GM12878 (cell line): ENCODE measurements around the gene FAM120B. TPM values are rescaled to one million over a fixed set of nuclear protein-coding genes. Genes with fewer than 3 reads are reported as not detected.

Experiments used
- ATAC-seq: fragments of 200-7000 bp; cut with Tn5 transposase; 3 replicates; pipeline ENCODE4 v1.9.1; 2020; ENCODE audit warnings: mild to moderate bottlenecking, moderate library complexity
- BruUV-seq: library from RNA; stranded (reverse); fragments of 400-500 nt; replicated peaks from 2 replicates; lab custom pipeline; 2021; lab: Mats Ljungman, UMichigan
- CTCF ChIA-PET: fragments of 300-600 bp; sonication (Branson Sonifier 250); formaldehyde crosslinking; extraction: SDS; loops from one replicate; lab custom pipeline; 2021; ENCODE audit warnings: inconsistent platforms; lab: Yijun Ruan, JAX
- POLR2A ChIA-PET: fragments of 350-600 bp; formaldehyde crosslinking; extraction: SDS; loops from one replicate; lab custom pipeline; 2021; ENCODE audit warnings: inconsistent platforms; lab: Charles Lee
- RAD21 ChIA-PET: fragments of 300-600 bp; sonication (Branson Sonifier 250); formaldehyde crosslinking; loops from one replicate; lab custom pipeline; 2023; ENCODE audit warnings: antibody characterized with exemption; ENCODE audit not compliant: unreplicated experiment; lab: Charles Lee
- SMC1A ChIA-PET: fragments of 300-600 bp; sonication (Branson Sonifier 250); formaldehyde crosslinking; loops from one replicate; lab custom pipeline; 2023; ENCODE audit not compliant: unreplicated experiment, uncharacterized antibody; lab: Charles Lee
- DNase-seq: peaks from one replicate; pipeline ENCODE4 v3.0.0-alpha.2; 2011; ENCODE audit warnings: low read depth, low spot score
- FAIRE-seq: peaks from 3 replicates; lab custom pipeline; 2011; peaks lifted over from hg19 to GRCh38; lab: Jason Lieb, UNC
- H2AFZ ChIP-seq: 2 replicates; pipeline ENCODE4 v1.6.0; 2011; ENCODE audit warnings: low read depth, low read length, control low read depth; ENCODE audit not compliant: control insufficient read depth
- H3K27ac ChIP-seq: 2 replicates; pipeline ENCODE4 v1.5.1; 2011; ENCODE audit warnings: control low read depth; ENCODE audit not compliant: control insufficient read depth, insufficient read depth
- H3K27me3 ChIP-seq, 2 experiments: replicated peaks in 1 of 2; 2 replicates each; pipeline versions ENCODE4 v1.6.0 to v1.6.1; 2011; ENCODE audit warnings: low read length in 1 of 2; ENCODE audit not compliant: control insufficient read depth in 2 of 2, insufficient read depth in 2 of 2
- H3K36me3 ChIP-seq, 2 experiments: 2 replicates each; pipeline ENCODE4 v1.5.1; 2011; ENCODE audit warnings: low read length in 1 of 2; ENCODE audit not compliant: control insufficient read depth in 2 of 2, insufficient read depth in 2 of 2
- H3K4me1 ChIP-seq: 2 replicates; pipeline ENCODE4 v1.6.1; 2011; ENCODE audit warnings: mild to moderate bottlenecking, low read length, moderate library complexity, mixed read lengths; ENCODE audit not compliant: control insufficient read depth, insufficient read depth
- H3K4me2 ChIP-seq: 2 replicates; pipeline ENCODE4 v1.6.0; 2011; ENCODE audit warnings: control low read depth; ENCODE audit not compliant: control insufficient read depth, insufficient read depth
- H3K4me3 ChIP-seq: fragments of 200-600 bp; sonication (generic); 2 replicates; pipeline ENCODE4 v1.5.1; 2016
- H3K79me2 ChIP-seq: 2 replicates; pipeline ENCODE4 v1.6.0; 2011; ENCODE audit warnings: low read length; ENCODE audit not compliant: control insufficient read depth, insufficient read depth
- H3K9ac ChIP-seq: 2 replicates; pipeline ENCODE4 v1.8.0; 2011; ENCODE audit warnings: low read length, control low read depth, mixed read lengths; ENCODE audit not compliant: control insufficient read depth, insufficient read depth
- H3K9me3 ChIP-seq: replicated peaks from 3 replicates; pipeline ENCODE4 v1.5.1; 2011; ENCODE audit warnings: mild to moderate bottlenecking, low read length; ENCODE audit not compliant: control insufficient read depth, insufficient read depth
- H4K20me1 ChIP-seq: 2 replicates; pipeline ENCODE4 v1.6.0; 2011; ENCODE audit not compliant: control insufficient read depth, insufficient read depth
- JUNB ChIP-seq: IDR thresholded peaks from 2 replicates; pipeline ENCODE4 v1.6.1; 2016; ENCODE audit warnings: antibody characterized with exemption, mild to moderate bottlenecking
- MXI1 ChIP-seq: fragments of 150-350 bp; IDR thresholded peaks from 2 replicates; pipeline ENCODE4 v1.6.1; 2011; ENCODE audit warnings: low read depth, mild to moderate bottlenecking, inconsistent platforms, low read length, improper control_type of control experiment
- NFYB ChIP-seq: IDR thresholded peaks from 2 replicates; pipeline ENCODE4 v1.6.1; 2011; ENCODE audit warnings: low read depth, mild to moderate bottlenecking, low read length, improper control_type of control experiment, moderate library complexity; ENCODE audit not compliant: insufficient read depth
- NRF1 ChIP-seq: conservative IDR thresholded peaks from 2 replicates; pipeline ENCODE4 v1.6.1; 2011; ENCODE audit warnings: mild to moderate bottlenecking, low read depth, low read length, improper control_type of control experiment
- PKNOX1 ChIP-seq: fragments of 450-650 bp; IDR thresholded peaks from 2 replicates; pipeline ENCODE4 v1.6.1; 2016; ENCODE audit warnings: mild to moderate bottlenecking
- POLR2AphosphoS5 ChIP-seq: IDR thresholded peaks from 2 replicates; pipeline ENCODE4 v1.6.1; 2011; ENCODE audit warnings: mild to moderate bottlenecking, low read length, inconsistent platforms
- RB1 ChIP-seq: fragments of 450-650 bp; formaldehyde crosslinking; IDR thresholded peaks from 2 replicates; pipeline ENCODE4 v1.6.1; 2017; ENCODE audit warnings: mild to moderate bottlenecking, borderline replicate concordance
- SKIL ChIP-seq: fragments of 450-650 bp; IDR thresholded peaks from 2 replicates; pipeline ENCODE4 v1.6.1; 2017; ENCODE audit warnings: mild to moderate bottlenecking, low read depth, inconsistent platforms; ENCODE audit not compliant: poor library complexity, severe bottlenecking
- SRF ChIP-seq, 2 experiments: IDR thresholded peaks; 2 replicates each; pipeline ENCODE4 v1.6.1; 2011; ENCODE audit warnings: low read depth in 2 of 2, low read length in 2 of 2, mild to moderate bottlenecking in 1 of 2, moderate library complexity in 1 of 2
- SUZ12 ChIP-seq: fragments of 200-600 bp; sonication (generic); IDR thresholded peaks from one replicate; pipeline ENCODE4 v1.6.1; 2018; ENCODE audit warnings: antibody characterized with exemption, mild to moderate bottlenecking; ENCODE audit not compliant: unreplicated experiment
- TBL1XR1 ChIP-seq: IDR thresholded peaks from 2 replicates; pipeline ENCODE4 v1.6.1; 2012; ENCODE audit warnings: low read depth, low read length, improper control_type of control experiment
- ZNF207 ChIP-seq: fragments of 450-650 bp; IDR thresholded peaks from 2 replicates; pipeline ENCODE4 v1.6.1; 2014; ENCODE audit warnings: antibody characterized with exemption, mild to moderate bottlenecking, borderline replicate concordance
- ZNF217 ChIP-seq: fragments of 450-650 bp; IDR thresholded peaks from 2 replicates; pipeline ENCODE4 v1.6.1; 2017; ENCODE audit warnings: antibody characterized with exemption, mild to moderate bottlenecking
- ZNF24 ChIP-seq: fragments of 450-650 bp; IDR thresholded peaks from 2 replicates; pipeline ENCODE4 v1.6.1; 2017; ENCODE audit warnings: antibody characterized with exemption, mild to moderate bottlenecking
- ZNF622 ChIP-seq: fragments of 450-650 bp; IDR thresholded peaks from 2 replicates; pipeline ENCODE4 v1.6.1; 2017; ENCODE audit warnings: mild to moderate bottlenecking, inconsistent platforms
- ZZZ3 ChIP-seq: IDR thresholded peaks from 2 replicates; pipeline ENCODE4 v1.6.1; 2011; ENCODE audit warnings: low read depth; ENCODE audit not compliant: control insufficient read depth, insufficient read length
- WGBS: methylation state at CpG from one replicate; pipeline ENCODE4 v1.1.6; 2016; ENCODE audit warnings: low lambda C conversion rate; ENCODE audit not compliant: insufficient replicate concordance, insufficient coverage; ENCODE audit errors: missing lambda C conversion rate; 5-methylcytosine and 5-hydroxymethylcytosine counted together
- in situ Hi-C: fragments of 300-500 bp; cut with MboI; formaldehyde crosslinking; loops from 9 replicates; pipeline ENCODE4 v1.14.3; 2018; ENCODE audit warnings: mixed read lengths
- intact Hi-C: fragments of 100-400 bp; cut with micrococcal nuclease; formaldehyde crosslinking; loops from one replicate; pipeline ENCODE4 v1.14.2; 2022; ENCODE audit not compliant: unreplicated experiment
- polyA plus RNA-seq, 11 experiments: library from polyadenylated mRNA; depleted of rRNA in 4 of 11; unstranded in 6 of 11; stranded (reverse) in 5 of 11; fragments of >200 nt; fragmentation: Nextera tagmentation in 4 of 11; fragmentation: Illumina TruSeq in 1 of 11; extraction: Ambion mirVana in 4 of 11; extraction: Trizol in 1 of 11; gene quantifications; 1 replicate in 1 of 11; 2 replicates in 10 of 11; pipeline versions ENCODE4 v1.2.1 to v1.2.3, GENCODE V29; 2011 to 2016; ENCODE audit warnings: inconsistent platforms in 2 of 11, missing spikeins in 2 of 11, low read depth in 1 of 11
- total RNA-seq, 4 experiments: library from RNA; depleted of rRNA in 3 of 4; stranded (reverse); fragments of >200 nt in 3 of 4; fragmentation: Illumina TruSeq in 1 of 4; extraction: Trizol in 1 of 4; gene quantifications; 2 replicates each; pipeline versions ENCODE4 v1.2.1 to v1.2.3, GENCODE V29; 2013 to 2021
- TF ChIP-seq, protein P1 (sequence below): IDR thresholded peaks from 2 replicates; pipeline ENCODE4 v1.6.1; 2012; ENCODE audit warnings: low read depth, low read length, improper control_type of control experiment

The FAM120B gene
- total and polyA plus RNA-seq, 10 of the 15 experiments (the other 5 are each of a cell fraction or from before 2014, with no cell fraction given), result 3.3 to 21.6 (median 15.3) TPM

DNA sequence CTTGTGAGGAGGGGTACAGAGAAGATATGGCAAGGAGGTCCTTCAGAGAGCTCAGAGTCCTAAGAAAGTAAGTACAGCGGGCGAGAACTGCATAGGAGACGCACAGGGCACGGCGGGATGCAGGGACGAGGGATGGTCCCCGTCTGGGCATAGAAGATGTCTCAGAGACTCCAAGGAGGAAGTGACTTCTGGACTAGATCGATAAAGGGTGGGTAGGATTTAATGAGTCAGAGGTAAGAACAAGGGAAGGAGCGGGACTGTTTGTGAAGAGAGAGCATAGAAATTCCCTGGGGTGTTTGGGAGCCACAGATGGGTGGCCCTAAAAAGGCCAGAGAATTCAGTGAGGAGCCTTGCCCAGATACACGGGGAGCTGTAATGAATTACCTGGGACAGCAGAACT, 69.1 kb downstream of the FAM120B start (continued):
- no peak for TF ChIP-seq MXI1
- TF ChIP-seq TBL1XR1, result no peak
- TF ChIP-seq, all 136 proteins: peak for 0

DNA sequence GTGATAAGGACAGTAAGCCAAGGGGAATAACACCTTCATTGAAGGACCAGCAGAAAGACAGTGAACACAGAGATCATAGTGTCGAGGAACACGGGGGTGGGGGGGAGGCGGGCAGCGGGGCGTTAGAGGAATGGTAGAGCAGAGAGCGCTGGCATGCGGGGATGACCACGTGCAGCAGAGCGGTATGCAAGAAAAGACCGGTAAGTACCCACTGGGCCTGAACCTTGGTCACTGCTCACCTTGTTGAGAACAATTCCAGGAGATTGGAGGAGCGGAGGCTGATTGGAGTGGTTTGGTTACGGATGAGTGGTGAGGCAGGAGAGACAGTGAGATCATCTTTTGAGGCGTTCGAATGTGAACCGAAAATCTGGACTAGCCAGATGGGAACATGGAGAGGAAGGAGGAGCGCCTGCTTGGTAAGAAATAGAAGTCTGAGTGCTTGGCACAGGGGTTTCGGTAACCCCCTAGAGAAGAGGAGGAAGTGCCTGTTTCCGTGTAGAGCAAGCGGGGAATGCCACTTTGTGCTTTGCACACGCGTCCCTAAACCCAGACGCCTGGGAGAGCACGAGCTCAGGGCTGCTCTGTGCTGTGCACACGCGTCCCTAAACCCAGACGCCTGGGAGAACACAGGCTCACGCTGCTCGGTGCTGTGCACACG, 70.0 kb downstream of the FAM120B start:
- no TSS peak for BruUV-seq
- no peak overlapping the region for H3K9ac ChIP-seq
- no peaks in the 10 kb centered on the region for H3K27me3 ChIP-seq
- 69% methylated on average over 26 of the region's 29 CpGs for WGBS
- ChIA-PET SMC1A (no interaction called here), CTCF (no interaction called here), POLR2A (no interaction called here), RAD21 (no interaction called here)
- intact Hi-C loops, result no loop called here
- no peak for FAIRE-seq
- DNase-seq, result no peak
- H3K79me2 ChIP-seq, result no peaks in the 10 kb centered on the region
- no peak overlapping the region for H3K4me3 ChIP-seq
- in situ Hi-C loops, result no loop called here
- no peak overlapping the region for H3K4me2 ChIP-seq
- no peak overlapping the region for H3K27ac ChIP-seq
- H3K36me3 ChIP-seq, result no peaks in the 10 kb centered on the region; a peak in 2 of 4 replicates
- no peak overlapping the region for H2AFZ ChIP-seq
- no peak for ATAC-seq
- no peaks in the 10 kb centered on the region for H3K9me3 ChIP-seq
- H3K4me1 ChIP-seq, result no peaks in the 10 kb centered on the region
- no peak for TF ChIP-seq SUZ12
- TF ChIP-seq ZNF207, result no peak
- TF ChIP-seq JUNB, result no peak
- no peak for TF ChIP-seq ZNF217
- TF ChIP-seq PKNOX1, result no peak
- TF ChIP-seq ZNF622, result no peak
- no peak for TF ChIP-seq NRF1
- TF ChIP-seq ZZZ3, result no peak
- no peak for TF ChIP-seq SRF (IDR thresholded peaks at IDR 0.05; ENCODE audit: low read depth in 2 of 2, low read length in 2 of 2)
- TF ChIP-seq, protein P1, sequence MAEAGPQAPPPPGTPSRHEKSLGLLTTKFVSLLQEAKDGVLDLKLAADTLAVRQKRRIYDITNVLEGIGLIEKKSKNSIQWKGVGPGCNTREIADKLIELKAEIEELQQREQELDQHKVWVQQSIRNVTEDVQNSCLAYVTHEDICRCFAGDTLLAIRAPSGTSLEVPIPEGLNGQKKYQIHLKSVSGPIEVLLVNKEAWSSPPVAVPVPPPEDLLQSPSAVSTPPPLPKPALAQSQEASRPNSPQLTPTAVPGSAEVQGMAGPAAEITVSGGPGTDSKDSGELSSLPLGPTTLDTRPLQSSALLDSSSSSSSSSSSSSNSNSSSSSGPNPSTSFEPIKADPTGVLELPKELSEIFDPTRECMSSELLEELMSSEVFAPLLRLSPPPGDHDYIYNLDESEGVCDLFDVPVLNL, result no peak
- TF ChIP-seq RB1, result no peak
- TF ChIP-seq NFYB, result no peak
- no peak for TF ChIP-seq SKIL
- TF ChIP-seq ZNF24, result no peak
- TF ChIP-seq POLR2AphosphoS5, result no peak
- H4K20me1 ChIP-seq, result no peaks in the 10 kb centered on the region
